MM.1S (cell line): ENCODE results near the gene TNFRSF6B.

Source experiments
- EZH2 ChIP-seq: fragments of 300-600 bp; sonication (generic); optimal IDR thresholded peaks from 2 replicates; pipeline ENCODE3; 2017; ENCODE audit warnings: low read depth, mild to moderate bottlenecking, antibody characterized with exemption, low read length, mixed read lengths
- EZH2phosphoT487 ChIP-seq: fragments of 300-600 bp; sonication (generic); IDR thresholded peaks from 2 replicates; pipeline ENCODE4 v1.6.1; 2018; ENCODE audit warnings: antibody characterized with exemption, low read length

- TF ChIP-seq EZH2phosphoT487 (no peak), EZH2 (no peak)
These were observed 43.7 kb downstream of the TNFRSF6B start for GRCh38 chr20:63740070-63740626.
